Suppressor macrophage (primary cell): ENCODE measurements around the gene ATXN1.
"Not testable (repeated sequence)": the region's sequence is repeated elsewhere in the genome, so short reads cannot be mapped to it uniquely, and the experiment has no call there.

Experiments
- DNase-seq, 4 experiments: peaks; one replicate each; pipeline ENCODE4 v3.0.0-alpha.2; 2020 to 2022

The ATXN1 gene

DNA sequence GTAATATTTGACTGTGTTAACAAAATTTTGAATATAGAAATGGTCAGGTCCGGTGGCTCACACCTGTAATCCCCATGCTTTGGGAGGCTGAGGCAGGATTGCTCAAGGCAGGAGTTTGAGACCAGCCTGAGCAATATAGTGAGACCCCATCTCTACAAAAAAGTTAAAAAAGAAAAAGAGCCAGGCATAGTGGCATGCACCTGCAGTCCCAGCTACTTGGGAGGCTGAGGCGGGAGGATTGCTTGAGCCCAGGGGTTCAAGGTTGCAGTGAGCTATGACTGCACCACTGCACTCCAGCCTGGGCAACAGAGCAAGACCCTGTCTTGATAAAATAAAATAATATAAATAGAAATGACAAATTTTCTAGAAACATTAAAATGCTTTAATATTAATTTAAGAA is 147.8 kb downstream of the ATXN1 start:
- not testable (repeated sequence) for DNase-seq

DNA sequence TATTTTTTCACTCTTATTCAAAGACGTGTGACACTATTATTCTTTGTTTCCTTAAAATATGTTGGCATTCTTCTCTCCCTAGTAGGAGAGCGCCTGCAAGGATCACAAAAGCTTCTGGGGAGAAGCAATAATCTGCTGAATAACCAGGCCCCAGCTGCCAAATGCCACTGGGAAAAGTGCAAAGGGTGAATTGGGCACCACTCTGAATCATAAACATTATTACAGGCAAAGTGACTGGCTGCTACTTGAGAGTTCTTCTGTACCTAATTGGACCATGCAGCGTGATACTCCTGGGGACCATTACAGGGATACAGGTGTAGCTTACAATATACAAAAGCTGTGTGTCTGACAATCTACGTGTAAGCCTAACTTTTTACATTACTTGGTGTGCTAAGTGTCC is 152.8 kb downstream of the ATXN1 start:
- no peak for DNase-seq

DNA sequence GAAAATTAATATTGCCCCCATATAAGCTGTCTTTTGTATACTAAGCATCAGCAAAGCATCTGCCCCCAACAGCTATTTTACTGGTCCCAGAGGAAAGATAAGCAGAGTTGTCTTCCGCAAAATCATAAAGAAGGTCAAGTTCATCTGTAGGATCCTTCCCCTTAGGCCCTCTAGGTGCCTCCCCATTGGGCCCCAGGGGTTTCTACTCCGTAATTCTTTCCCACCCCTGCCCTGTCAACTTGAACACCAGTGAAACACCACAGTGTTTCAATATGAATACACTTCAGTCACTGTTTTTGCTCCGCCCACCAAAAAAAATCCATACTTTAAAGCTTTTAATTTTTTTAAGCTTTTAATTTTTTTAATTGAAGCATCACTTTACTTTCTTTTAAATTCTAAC is 159.2 kb downstream of the ATXN1 start:
- no peak for DNase-seq

DNA sequence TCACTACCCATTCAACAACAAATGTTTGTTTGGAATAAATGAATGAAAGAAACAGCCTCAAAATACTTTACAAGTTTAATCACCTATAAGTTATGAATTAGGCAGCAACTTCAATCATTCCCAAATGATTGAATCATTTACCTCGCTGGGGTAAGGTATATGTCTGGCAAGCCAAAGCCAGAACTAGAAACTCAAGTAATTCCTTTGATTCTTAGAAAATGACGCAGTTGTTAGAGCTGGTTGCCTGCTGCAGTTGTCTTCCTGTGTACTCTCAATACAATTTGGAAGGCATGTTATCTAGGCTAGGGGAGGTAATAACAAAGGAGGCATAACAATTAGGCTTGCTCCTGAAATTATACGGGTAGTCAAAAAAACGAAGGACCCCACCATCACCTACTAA is 160.6 kb downstream of the ATXN1 start:
- DNase-seq = no peak

DNA sequence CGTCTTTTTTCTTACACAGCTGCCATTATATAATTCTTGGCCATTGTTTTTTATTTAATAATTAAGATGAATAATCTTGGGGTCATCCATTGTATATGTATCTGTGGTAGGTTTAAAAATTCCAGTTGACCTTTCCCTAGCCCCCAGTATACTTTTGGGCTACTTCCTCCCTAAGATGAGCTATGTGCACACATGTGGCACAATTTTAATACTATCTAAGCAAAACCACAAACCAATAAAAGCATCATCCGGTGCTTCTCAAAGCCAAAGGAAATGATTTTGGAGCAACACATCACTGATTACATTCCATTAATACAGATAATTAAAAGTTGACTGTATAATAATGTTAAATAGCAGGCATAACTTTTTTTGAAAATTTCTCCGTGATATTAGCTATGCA is 161.2 kb downstream of the ATXN1 start:
- DNase-seq = no peak

DNA sequence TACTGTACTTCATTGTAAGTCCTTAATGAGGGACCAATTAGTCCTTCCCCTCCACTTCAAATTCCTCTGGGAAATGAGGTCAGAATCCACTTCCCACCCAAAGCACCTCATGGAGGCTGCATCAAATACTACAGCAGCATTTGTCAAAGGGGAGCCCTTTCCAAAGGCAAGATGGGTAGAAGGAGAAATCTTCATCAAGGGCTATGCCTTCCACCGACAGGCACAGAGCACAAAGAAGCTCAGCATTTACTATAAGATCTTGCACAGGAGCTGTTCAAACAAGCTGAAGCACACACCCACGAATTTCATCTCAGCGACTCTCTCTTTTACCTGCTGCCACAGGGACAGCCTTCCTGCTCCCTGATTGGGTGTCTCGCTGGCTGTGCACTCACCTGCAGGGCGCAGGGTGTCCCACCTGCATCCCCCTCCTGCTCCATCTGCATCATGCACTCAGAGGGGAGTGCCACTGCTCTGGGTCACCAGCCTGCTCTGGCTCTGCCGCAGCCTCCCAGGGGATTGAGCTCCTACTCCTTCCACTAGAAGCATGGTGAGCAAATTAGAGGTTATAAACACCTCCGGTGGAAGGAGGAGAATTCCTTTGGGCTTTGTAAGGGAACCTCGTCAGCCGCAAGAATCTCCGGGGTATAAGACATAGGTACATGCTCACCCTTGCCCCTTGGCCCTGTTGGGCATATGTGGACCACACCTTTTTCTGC is 164.5 kb downstream of the ATXN1 start:
- DNase-seq = no peak

DNA sequence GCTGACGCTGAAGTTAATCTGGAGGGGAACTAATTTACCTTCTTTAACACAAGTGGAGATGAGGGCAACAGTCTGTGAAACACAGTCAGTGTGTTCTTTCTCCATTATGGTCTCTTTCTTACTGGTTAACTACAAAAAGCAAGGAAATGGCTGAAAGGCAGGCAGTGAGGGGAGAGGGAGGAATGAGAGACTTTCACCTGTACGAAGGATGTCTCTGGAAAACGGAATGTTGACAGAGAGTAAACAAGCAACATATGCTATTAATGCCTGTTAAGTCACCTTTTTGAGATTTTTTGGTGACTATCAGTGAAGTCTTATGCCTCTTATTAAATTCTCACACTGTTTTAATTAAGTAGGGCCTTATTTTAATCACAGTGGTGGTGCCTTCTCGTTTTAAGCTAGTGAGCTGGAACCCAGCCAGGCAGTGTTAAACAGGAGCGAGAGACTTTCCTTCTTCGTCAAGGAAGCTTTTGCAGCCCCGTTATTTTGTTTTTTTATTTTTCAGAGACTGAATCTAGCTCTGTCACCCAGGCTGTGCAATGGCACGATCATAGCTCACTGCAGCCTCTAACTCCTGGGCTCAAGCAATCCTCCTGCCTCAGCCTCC is 165.6 kb downstream of the ATXN1 start:
- DNase-seq = no peak

DNA sequence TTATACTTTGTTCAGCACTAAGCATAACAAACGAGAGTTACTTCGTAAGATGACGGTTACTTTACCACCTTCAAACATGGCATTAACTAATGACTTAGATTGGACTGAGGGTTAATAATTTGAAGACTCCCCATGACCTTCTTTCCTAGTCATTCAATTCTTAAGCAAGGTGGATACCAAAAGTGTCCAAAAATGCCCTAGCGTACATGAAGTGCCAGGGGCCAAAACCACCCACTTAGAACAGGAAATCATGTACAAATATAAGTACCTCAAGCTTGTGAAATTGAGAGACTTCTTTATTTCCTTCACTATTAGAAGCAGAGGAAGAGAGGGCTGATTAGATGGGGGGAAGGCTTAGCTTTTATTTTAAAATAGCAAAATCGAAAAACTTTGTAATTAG is 166.4 kb downstream of the ATXN1 start:
- DNase-seq = peak in 1 of 4 experiments; percentile 19

DNA sequence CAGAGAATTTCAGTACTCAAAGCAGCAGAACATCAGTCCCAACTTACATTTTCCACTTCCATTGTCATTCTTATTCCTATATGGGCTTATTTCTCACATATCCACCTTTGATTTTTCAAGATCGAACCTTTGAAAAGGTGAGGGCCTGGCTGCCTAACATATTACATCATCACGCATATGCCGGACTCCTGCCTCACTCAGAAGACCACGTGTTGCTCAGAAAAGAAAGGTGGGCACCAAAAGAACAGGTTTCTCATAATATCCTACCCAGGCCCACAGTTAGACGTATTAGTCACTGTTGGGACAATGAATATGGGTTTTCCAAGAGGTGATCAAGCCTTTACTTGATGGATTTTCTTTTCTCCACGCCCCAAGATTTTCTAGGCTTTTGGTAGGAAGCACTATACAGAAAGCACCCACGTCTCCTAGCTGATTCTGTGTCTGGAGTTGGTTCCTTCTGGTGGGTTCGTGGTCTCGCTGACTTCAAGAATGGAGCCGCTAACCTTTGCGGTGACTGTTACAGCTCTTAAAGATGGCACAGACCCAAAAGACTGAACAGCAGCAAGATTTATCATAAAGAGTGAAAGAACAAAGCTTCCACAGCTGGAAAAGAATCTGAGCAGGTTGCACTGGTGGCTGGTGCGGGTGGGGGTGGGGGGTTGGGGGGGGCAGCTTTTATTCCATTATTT is 168.9 kb downstream of the ATXN1 start:
- peak in 1 of 4 experiments; percentile 10 for DNase-seq

DNA sequence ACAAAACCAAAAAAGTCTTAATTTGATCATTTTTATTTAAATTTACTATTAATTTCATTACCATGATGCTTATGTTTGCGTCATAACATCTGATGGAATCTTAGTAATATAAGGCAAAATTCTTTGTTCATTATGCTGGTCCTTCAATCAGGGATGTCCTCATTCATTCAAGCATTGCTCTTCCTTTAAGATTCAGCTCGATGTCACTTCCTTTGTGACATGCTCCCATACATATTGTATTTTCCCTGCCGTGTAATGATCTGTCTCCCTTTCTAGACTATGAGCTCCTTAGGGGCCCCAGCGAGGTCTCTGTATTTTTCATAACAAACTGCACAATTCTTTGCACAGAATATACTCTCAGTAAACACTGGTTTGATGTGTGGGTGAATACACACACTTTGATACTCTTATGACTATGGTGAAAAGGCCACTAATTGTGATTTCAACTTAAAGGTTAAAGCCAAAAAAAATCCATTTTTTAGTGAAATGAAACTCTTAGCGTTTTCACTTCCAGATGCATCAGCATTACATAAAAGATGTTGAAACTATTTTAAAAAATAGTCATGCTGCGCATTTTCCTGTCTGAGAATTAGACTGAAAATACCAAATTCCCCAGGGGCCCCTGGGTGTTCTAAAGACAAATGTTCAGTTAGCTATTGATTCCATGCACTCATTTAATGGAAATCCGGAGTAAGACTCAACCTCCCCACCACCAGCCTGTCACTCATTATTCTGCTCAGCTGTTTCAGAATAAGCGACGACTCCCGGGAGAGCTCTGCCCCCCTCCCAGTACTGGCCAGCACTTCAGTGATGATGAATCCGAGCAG is 169.7 kb downstream of the ATXN1 start:
- DNase-seq = peak; percentile 22 to 74 (median 48)

DNA sequence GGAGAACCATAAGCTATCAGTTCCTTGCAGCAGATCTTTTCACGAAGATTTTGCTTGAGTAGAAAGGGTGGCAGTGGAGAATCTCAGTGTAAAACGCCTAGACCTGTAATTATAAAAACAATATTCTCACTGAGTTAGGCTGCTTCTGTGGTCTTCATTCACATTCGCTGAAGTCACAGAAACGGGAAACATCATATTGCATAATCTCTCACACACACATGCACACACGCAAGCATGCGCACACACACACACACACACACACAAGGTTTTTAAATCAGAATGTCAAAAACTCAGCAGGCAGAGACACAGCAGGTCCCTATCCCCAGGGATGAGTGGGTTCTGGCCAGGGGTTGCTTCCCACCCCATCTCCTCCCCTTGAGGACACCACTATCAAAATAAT is 175.5 kb downstream of the ATXN1 start:
- peak; percentile 68 to 91 (median 80) for DNase-seq

DNA sequence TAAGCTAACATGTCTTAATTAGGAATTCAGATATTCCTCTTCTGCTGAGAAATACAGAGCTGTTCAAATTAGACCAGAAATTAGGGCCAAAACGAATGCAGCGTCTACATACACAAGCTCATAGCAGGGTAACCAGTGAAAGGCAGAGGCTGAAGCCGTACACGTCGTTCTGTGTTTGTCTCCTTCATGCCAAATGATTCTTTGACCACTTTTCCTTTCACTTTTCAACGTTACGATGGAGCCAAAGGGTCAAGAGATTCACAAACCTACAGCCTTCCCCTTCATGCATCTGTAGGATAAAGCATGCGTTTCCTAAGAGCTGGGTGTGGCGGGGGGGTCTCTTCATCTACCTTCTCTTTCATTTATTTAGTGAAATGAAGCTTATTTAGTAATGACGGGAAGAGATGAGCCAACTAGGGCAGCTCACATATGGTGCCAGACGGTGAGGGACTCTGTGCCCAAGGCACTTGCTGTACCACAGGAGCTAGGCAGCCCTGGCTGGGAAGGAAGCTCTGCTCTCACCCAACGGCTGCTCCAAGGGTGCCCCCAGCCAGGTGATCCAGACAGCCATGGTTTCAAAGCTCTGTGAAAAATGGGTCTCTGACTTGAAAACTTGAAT is 178.0 kb downstream of the ATXN1 start:
- no peak for DNase-seq

DNA sequence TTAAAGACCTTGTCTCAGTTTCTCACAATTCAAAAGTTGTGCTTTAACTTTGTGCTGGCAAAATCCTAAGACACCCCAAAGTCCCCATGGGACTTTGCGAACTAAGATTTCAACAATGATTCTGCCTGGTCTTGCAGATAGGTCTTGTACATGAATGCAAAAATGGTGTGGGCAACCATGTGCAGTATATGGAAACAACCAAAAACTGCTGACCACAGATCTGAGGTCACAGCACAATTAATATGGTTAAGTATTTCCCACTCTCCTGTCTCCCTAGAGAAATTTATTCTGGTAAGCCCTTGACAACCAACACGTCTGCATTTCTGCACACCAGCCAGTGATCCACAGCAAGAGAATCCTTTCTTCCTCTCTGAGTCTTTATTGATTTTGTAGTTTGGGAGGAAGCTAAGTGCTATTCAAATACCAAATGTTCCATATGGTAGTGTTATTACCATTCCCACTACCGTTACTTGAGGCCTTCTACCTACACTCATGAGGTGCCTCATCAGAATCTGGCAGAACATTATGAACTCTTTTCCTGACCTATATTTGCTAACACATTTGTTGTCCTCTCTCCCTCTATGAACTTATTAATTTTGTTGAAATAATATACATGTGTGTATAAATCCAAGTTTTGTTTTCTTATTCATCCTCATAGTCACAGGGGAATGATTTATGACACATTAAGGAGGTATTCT is 178.7 kb downstream of the ATXN1 start:
- no peak for DNase-seq

DNA sequence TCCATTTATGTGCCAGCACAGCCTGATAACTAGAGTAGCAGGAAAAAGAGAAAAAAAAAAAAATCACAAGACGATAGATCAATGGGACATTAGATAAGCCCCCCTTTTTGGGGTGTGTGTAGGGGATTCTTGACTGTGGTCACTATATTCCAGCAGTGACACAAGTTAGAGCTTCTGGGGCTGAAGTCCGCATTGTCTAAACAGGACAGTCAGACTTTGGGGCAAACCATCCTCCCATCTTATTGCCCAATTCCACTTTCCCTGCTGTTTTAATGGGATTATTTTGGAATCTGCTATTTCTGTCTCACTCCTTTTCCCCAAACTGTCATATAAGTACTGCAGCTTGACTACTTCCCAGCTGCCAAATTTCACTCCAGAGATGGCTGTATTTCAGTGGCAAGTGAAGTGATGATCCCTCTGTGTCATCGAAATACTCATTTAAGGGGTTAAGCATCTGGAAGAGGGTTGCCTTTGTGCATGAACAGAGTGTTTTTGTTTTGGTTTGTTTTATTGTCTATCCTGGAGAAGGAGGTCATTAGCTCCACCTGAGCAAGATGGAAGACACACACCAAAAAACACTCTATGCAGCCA is 182.5 kb downstream of the ATXN1 start:
- no peak for DNase-seq

DNA sequence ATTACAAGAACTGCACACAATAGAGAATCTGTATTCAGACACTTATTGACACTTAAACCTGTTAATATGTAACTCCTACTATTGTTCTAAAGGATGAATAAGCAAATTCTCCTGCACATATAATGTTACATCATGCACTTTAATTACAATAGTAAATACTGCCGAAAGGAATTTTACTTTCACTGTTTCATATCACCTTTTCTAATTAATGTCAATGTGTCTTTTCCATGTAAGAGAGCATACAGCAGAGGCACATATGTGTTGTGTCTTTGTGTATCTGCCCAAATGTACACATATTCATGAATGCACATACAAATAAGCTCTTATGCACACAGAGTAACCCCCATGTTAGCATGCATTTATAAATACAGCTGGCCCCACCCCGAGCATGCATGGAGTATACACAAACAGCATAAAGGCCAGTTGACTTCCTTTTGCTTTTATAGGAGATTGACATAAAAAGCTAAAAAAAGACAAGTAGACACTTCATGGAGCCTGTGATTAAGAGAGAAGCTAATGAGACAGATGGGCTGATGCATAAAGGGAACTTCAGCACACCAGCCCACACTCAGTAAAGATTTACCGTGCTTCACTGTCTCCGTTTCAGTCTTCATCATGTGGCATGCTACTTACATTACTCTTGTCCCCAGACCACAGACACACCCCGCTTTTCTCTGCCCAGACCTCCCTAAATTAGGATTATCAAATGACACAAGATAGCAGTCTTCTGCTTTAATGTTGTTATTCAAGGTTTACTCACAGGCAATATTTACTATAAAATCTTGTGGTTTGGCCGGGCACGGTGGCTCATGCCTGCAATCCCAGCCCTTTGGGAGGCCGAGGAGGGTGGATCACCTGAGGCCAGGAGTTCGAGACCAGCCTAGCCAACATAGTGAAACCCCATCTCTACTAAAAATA is 184.6 kb downstream of the ATXN1 start:
- DNase-seq = peak; percentile 33 to 70 (median 56)

DNA sequence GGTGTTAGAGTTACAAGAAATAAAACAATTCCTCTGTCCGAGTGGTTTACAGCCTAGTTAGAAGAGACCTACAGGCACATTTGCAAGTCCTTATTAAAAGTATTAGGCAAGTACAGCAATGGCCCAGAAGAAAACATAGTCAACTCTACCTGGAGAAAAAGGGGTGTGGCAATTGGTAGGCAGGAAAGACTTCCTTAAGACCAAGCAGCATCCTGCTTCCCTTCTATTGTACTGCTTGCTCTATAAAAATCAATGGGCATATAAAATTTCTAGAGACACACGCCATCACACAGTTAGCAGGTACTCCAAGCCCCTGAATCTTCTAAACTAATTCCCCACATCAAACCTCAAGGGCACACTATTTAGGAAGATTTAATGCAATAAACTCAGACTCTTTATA is 185.6 kb downstream of the ATXN1 start:
- no peak for DNase-seq

DNA sequence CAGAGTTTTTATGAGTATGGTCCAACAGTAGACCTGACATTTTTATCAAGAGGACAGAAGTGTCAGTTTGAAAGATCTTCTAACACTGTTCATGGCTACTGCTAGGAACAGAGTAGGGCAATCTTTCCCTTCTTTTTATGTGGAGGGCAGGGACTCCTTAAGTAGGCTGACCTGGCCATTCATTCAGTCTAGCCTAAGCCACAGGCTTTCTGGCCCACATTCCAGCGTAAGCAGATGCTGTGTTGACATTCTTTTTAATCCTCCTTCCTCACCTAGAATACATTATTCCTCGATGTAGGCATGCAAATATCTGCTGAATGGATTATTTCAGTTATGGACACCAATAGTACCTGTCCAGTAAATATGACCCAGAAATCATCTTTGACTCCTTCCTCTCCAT is 188.3 kb downstream of the ATXN1 start:
- DNase-seq = no peak

DNA sequence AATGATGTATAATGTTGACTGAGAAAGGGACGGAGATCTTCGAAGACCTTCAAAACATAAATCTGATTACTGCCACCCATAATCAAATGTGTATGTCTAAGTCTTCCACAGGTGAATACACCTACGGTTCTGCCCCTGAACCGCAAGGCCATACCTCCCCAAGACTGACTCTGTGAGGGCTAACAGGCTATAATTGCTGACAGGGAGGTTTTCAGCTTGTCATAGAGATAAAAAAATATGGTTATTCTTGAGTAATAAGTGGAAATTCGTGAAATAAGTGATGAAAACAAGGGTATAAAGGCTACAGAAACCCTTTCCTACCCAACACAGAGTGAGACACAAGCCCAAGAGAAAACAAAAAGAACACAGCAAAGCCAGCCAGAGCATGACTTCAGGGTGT is 188.9 kb downstream of the ATXN1 start:
- DNase-seq = no peak

DNA sequence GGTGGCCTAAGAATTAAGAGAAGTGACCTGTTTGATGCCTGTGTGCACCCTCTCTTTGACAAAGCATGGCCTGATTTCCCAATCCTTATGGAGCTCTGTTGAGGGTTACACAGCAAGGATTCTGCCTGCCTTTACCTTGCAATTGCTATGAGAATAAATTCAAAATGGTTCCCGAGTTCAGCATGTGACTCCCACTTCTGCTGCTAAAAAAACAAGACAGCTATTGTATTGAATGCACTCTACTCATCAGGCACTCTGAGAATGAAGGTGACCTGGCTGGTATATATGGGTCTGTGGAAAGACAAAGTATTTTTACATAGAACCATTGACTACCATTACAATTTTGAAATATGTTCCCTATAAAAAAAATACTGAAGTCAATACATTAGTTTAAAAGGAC is 190.3 kb downstream of the ATXN1 start:
- DNase-seq = no peak

DNA sequence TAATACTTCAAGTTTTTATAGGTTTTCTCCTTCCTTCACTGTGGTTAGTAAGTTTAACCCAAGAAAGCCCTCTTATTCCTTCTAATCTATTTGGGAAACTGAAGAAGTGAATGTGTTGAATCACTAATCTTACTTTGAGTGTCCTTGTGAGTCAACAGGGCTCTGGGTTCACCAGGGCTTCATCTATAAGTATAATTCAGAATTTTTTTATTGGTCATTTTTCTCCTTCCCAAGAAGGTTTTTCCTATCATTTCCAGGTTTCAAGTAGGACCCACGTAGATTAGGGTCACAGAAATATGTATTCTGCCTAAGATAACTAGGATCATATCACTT is 191.1 kb downstream of the ATXN1 start:
- no peak for DNase-seq

DNA sequence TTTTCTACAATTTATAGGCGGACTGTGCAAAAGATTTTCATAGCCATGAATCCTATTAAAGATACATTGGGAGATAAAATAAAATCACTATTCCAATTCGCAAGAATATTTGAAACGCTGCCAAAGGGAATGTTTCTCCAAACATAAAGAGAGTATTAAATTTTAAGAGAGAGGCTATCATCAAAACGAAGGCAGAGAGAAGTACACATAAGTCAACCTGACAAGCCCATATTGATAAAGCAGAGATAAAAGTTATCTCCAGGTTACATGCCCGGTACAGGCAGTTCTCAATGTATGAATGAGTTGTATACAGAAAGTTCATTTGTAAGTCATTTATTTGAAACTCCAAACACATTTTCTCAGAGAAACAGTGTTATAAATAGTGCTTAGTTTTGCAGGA is 193.1 kb downstream of the ATXN1 start:
- no peak for DNase-seq
